Measurements from ENCODE around the gene LRP10.
"Not testable (repeated sequence)": the region's sequence is repeated elsewhere in the genome, so short reads cannot be mapped to it uniquely, and the experiment has no call there.

LRP10 gene

GRCh38 chr14:22871224-22872032 lies at the start of gene LRP10:
Gene LRP10 (plus strand): TSS chr14:22871740. CDS start chr14:22872304, 564 bp downstream.
- DNase-seq = peak; percentile 92

GRCh38 chr14:22822016-22822570 lies 49.4 kb upstream of the LRP10 start:
- no peak for DNase-seq

GRCh38 chr14:22822571-22823098 lies 48.9 kb upstream of the LRP10 start:
- DNase-seq = peak; percentile 92

GRCh38 chr14:22824711-22825359 lies 46.7 kb upstream of the LRP10 start:
- DNase-seq = peak; percentile 69

- not testable (repeated sequence) for DNase-seq
Observed at GRCh38 chr14:22829076-22829660, 42.4 kb upstream of the LRP10 start.

- DNase-seq = peak; percentile 93
Observed at GRCh38 chr14:22829661-22830442, 41.7 kb upstream of the LRP10 start, which contains the start of gene MRPL52. Gene MRPL52 (plus strand): TSS chr14:22829887. CDS start chr14:22829913, 26 bp downstream.

GRCh38 chr14:22830443-22831010 lies 41.0 kb upstream of the LRP10 start:
- no peak for DNase-seq

GRCh38 chr14:22835505-22835904 lies 36.0 kb upstream of the LRP10 start:
- no peak for DNase-seq

- DNase-seq = peak; percentile 88
Observed at GRCh38 chr14:22836301-22837113, 35.0 kb upstream of the LRP10 start, which contains the start of gene MMP14. Gene MMP14 (plus strand): TSS chr14:22836585. CDS start chr14:22836818, 233 bp downstream.

- peak; percentile 76 for DNase-seq
Observed at GRCh38 chr14:22837114-22837749, 34.3 kb upstream of the LRP10 start.

GRCh38 chr14:22837750-22838538 lies 33.6 kb upstream of the LRP10 start:
- DNase-seq = peak; percentile 58

- DNase-seq = no peak
Observed at GRCh38 chr14:22838631-22839041, 32.9 kb upstream of the LRP10 start.

- DNase-seq = no peak
Observed at GRCh38 chr14:22839159-22839779, 32.3 kb upstream of the LRP10 start.

- DNase-seq = no peak
Observed at GRCh38 chr14:22841311-22841710, 30.2 kb upstream of the LRP10 start.

- DNase-seq = no peak
Observed at GRCh38 chr14:22841769-22842168, 29.8 kb upstream of the LRP10 start.

GRCh38 chr14:22842211-22843122 lies 29.1 kb upstream of the LRP10 start:
- no peak for DNase-seq

- no peak for DNase-seq
Observed at GRCh38 chr14:22843123-22843925, 28.2 kb upstream of the LRP10 start.

All from right forelimb (tissue), 1 donor.